CD14-positive monocyte (primary cell): ENCODE measurements around the gene BRSK2. TPM values are rescaled to one million over a fixed set of nuclear protein-coding genes. Genes with fewer than 3 reads are reported as not detected.

Experiments used
- DNase-seq, 3 donors: peaks; one replicate each; pipeline ENCODE4 v3.0.0-alpha.2; 2011 to 2022
- H2AFZ ChIP-seq: 2 replicates; pipeline ENCODE4 v1.6.0; 2012; ENCODE audit warnings: mild to moderate bottlenecking, low read depth, low read length, inconsistent platforms; ENCODE audit not compliant: insufficient read depth, poor library complexity, severe bottlenecking
- H3K27ac ChIP-seq, 2 donors: 1 replicate in 1 of 2; 2 replicates in 1 of 2; pipeline ENCODE4 v1.5.1; 2012 to 2013; ENCODE audit warnings: low read length in 2 of 2, control low read depth in 1 of 2, inconsistent platforms in 1 of 2, low read depth in 1 of 2, mild to moderate bottlenecking in 1 of 2
- H3K27me3 ChIP-seq, 2 donors: one replicate each; pipeline versions ENCODE4 v1.6.0 to v1.6.1; 2011 to 2013; ENCODE audit warnings: low read length in 2 of 2; ENCODE audit not compliant: control insufficient read depth in 2 of 2, insufficient read depth in 2 of 2
- H3K36me3 ChIP-seq, 2 donors: replicated peaks in 1 of 2; 1 replicate in 1 of 2; 2 replicates in 1 of 2; pipeline versions ENCODE4 v1.5.1 to v1.6.1; 2012 to 2013; ENCODE audit warnings: low read length in 2 of 2, control low read depth in 1 of 2, inconsistent platforms in 1 of 2, mild to moderate bottlenecking in 1 of 2; ENCODE audit not compliant: insufficient read depth in 2 of 2, control insufficient read depth in 1 of 2
- H3K4me1 ChIP-seq, 2 donors: 1 replicate in 1 of 2; 2 replicates in 1 of 2; pipeline versions ENCODE4 v1.5.1 to v1.6.1; 2012 to 2013; ENCODE audit warnings: low read length in 2 of 2, control low read depth in 1 of 2, inconsistent platforms in 1 of 2, mild to moderate bottlenecking in 1 of 2, moderate library complexity in 1 of 2; ENCODE audit not compliant: insufficient read depth in 2 of 2, control insufficient read depth in 1 of 2
- H3K4me2 ChIP-seq: replicated peaks from 2 replicates; pipeline ENCODE3; 2012; ENCODE audit warnings: low read length, moderate library complexity, mild to moderate bottlenecking; ENCODE audit not compliant: poor library complexity, severe bottlenecking; ENCODE audit errors: extremely low read depth
- H3K4me3 ChIP-seq, 3 experiments: fragments of 200-600 bp in 1 of 3; sonication (generic) in 1 of 3; replicated peaks in 1 of 3; 1 replicate in 2 of 3; 2 replicates in 1 of 3; pipeline ENCODE4 v1.5.1; 2011 to 2013; ENCODE audit warnings: low read length in 3 of 3, mild to moderate bottlenecking in 3 of 3, control low read depth in 2 of 3, low read depth in 2 of 3, inconsistent platforms in 1 of 3, moderate library complexity in 1 of 3
- H3K79me2 ChIP-seq: 2 replicates; pipeline ENCODE4 v1.6.0; 2012; ENCODE audit warnings: mild to moderate bottlenecking, control low read depth, inconsistent platforms, low read length, moderate library complexity; ENCODE audit not compliant: insufficient read depth
- H3K9ac ChIP-seq: 2 replicates; pipeline ENCODE4 v1.6.0; 2017; ENCODE audit warnings: low read length, mild to moderate bottlenecking; ENCODE audit not compliant: insufficient read depth, poor library complexity, severe bottlenecking
- H3K9me3 ChIP-seq, 2 donors: replicated peaks in 1 of 2; 1 replicate in 1 of 2; 2 replicates in 1 of 2; pipeline versions ENCODE4 v1.5.1 to v1.6.1; 2012 to 2013; ENCODE audit warnings: low read length in 2 of 2, control low read depth in 1 of 2; ENCODE audit not compliant: control insufficient read depth in 1 of 2, insufficient read depth in 1 of 2
- H4K20me1 ChIP-seq: 2 replicates; pipeline ENCODE4 v1.6.0; 2012; ENCODE audit warnings: mild to moderate bottlenecking, low read length, control low read depth, moderate library complexity; ENCODE audit not compliant: insufficient read depth
- H3K27ac Mint-ChIP-seq, 7 donors: one replicate each; pipeline ENCODE4 v1.8.0; 2020; ENCODE audit warnings: mild to moderate bottlenecking in 7 of 7, mixed read lengths in 7 of 7, moderate library complexity in 6 of 7, inconsistent platforms in 2 of 7
- H3K27me3 Mint-ChIP-seq, 3 donors: one replicate each; pipeline ENCODE4 v1.8.0; 2021 to 2022; ENCODE audit warnings: low read depth in 3 of 3, mild to moderate bottlenecking in 3 of 3, mixed read lengths in 3 of 3, moderate library complexity in 3 of 3, inconsistent platforms in 1 of 3
- H3K36me3 Mint-ChIP-seq, 2 donors: one replicate each; pipeline ENCODE4 v1.8.0; 2020; ENCODE audit warnings: mixed read lengths in 2 of 2, inconsistent platforms in 1 of 2, mild to moderate bottlenecking in 1 of 2
- H3K4me1 Mint-ChIP-seq: one replicate; pipeline ENCODE4 v1.8.0; 2020; ENCODE audit warnings: mild to moderate bottlenecking, mixed read lengths
- H3K4me3 Mint-ChIP-seq, 2 donors: one replicate each; pipeline ENCODE4 v1.8.0; 2020; ENCODE audit warnings: mild to moderate bottlenecking in 2 of 2, mixed read lengths in 2 of 2, moderate library complexity in 1 of 2
- H3K9me3 Mint-ChIP-seq, 7 donors: one replicate each; pipeline ENCODE4 v1.8.0; 2020 to 2022; ENCODE audit warnings: mixed read lengths in 7 of 7, mild to moderate bottlenecking in 6 of 7, moderate library complexity in 6 of 7, inconsistent platforms in 2 of 7
- WGBS: methylation state at CpG from one replicate; pipeline ENCODE4 v1.1.5; 2013; ENCODE audit warnings: missing lambda C conversion rate; ENCODE audit not compliant: insufficient coverage; 5-methylcytosine and 5-hydroxymethylcytosine counted together
- intact Hi-C, 2 donors: fragments of 100-400 bp; cut with micrococcal nuclease; formaldehyde crosslinking; loops; one replicate each; pipeline versions ENCODE4 v1.15.0 to v1.15.1; 2023
- polyA plus RNA-seq, 3 donors: library from polyadenylated mRNA; depleted of rRNA in 1 of 3; unstranded in 2 of 3; stranded (reverse) in 1 of 3; fragments of 300-500 nt in 2 of 3; fragments of >200 nt in 1 of 3; fragmentation: Illumina TruSeq in 2 of 3; gene quantifications; 1 replicate in 2 of 3; 2 replicates in 1 of 3; pipeline ENCODE4 v1.2.3, GENCODE V29; 2012 to 2021
- TF ChIP-seq, protein P1 (sequence below): fragments of 200-600 bp; IDR thresholded peaks from one replicate; pipeline ENCODE4 v1.8.0; 2022; ENCODE audit warnings: antibody characterized with exemption, mild to moderate bottlenecking

The BRSK2 gene
- polyA plus RNA-seq, 3 donors, result 0.13 TPM; not detected in 2

DNA sequence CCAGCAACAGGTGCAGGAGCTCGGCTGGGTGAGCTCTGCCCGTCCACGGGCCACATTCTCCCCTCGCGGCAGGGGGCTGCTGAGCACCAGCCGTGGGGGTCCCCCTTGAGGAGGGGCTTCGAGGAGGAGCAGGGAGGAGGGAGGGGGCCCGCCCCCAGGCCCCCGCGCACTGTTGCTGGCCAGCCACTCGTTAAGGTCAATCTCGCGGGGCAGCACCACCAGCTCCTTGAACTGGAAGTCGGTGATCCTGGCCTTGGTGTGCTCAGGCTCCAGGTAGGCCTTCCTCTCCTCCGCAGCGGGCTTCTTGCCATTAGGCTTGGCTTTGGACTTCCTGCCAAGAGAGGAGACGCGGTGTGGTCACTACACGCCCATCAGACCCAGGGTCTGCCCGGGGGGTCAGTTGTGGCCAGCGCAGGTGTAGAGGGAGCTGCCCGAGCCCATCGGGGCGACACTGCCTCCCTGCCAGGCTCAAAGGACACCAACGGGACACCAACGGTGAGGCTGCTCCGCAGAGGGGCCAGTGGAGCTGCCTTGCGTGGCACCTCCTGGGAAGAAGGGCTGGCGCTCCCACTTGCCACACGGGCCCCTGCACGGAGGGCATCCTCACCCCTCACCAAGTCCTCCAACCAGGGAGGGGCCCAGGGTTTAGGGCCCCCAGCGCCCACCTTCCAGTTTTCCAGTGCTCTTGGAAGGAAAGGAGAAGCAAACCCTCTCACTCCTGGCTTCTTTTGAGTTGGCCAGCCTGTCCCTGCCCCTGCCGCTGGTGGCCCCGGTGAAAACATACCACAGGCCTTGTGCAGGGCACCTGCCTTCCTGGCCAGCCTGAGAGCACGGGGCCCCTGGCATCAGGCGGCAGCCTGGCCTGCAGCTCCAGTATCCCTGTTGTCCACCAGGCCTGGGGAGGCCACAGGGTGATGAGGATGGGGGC is 91.1 kb downstream of the BRSK2 start:
- H3K27me3 Mint-ChIP-seq, result no peaks in the 10 kb centered on the region
- Histone ChIP-seq H3K4me1 (peaks cover 13 to 15% of the 10 kb centered on the region in 2 donors), H3K36me3 (peaks cover 36 to 50% of the 10 kb centered on the region in 2 donors), H3K4me3 (no peak overlapping the region), H3K27ac (no peak overlapping the region), H2AFZ (no peak overlapping the region), H3K4me2 (no peak overlapping the region), H3K9me3 (no peaks in the 10 kb centered on the region), H4K20me1 (peaks cover 89% of the 10 kb centered on the region), H3K9ac (no peak overlapping the region), H3K79me2 (peaks cover 6% of the 10 kb centered on the region), H3K27me3 (no peaks in the 10 kb centered on the region)
- no peak overlapping the region for H3K4me3 Mint-ChIP-seq
- no peak for DNase-seq
- no peak overlapping the region for H3K27ac Mint-ChIP-seq
- TF ChIP-seq, protein P1, sequence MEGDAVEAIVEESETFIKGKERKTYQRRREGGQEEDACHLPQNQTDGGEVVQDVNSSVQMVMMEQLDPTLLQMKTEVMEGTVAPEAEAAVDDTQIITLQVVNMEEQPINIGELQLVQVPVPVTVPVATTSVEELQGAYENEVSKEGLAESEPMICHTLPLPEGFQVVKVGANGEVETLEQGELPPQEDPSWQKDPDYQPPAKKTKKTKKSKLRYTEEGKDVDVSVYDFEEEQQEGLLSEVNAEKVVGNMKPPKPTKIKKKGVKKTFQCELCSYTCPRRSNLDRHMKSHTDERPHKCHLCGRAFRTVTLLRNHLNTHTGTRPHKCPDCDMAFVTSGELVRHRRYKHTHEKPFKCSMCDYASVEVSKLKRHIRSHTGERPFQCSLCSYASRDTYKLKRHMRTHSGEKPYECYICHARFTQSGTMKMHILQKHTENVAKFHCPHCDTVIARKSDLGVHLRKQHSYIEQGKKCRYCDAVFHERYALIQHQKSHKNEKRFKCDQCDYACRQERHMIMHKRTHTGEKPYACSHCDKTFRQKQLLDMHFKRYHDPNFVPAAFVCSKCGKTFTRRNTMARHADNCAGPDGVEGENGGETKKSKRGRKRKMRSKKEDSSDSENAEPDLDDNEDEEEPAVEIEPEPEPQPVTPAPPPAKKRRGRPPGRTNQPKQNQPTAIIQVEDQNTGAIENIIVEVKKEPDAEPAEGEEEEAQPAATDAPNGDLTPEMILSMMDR, result no peak
- no peaks in the 10 kb centered on the region for H3K9me3 Mint-ChIP-seq
- intact Hi-C loops, result no loop called here
- peaks cover 50 to 60% of the 10 kb centered on the region in 2 donors for H3K36me3 Mint-ChIP-seq
- WGBS, result 97% methylated on average over 26 of the region's 36 CpGs
- peaks cover 12% of the 10 kb centered on the region for H3K4me1 Mint-ChIP-seq

DNA sequence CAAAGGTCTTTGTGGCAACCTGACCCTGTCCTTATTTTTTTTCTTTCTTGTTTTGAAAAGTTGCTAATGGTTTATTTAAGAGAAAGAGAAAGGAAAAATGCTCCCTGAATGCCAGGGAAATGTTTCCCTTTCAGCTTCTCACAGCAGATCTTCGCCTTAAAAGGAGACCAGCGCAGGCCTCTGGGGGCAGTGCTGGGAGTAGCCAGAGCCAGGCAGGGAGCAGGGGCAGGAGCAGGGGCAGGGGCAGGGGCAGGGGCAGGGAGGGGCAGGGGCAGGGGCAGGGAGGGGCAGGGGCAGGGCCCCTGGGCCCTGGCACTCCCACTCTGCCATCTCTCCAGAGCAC is 91.7 kb downstream of the BRSK2 start:
- WGBS, result no CpG with 5 or more reads among the region's 2 CpGs
- H3K27ac Mint-ChIP-seq, result no peak overlapping the region
- Histone ChIP-seq H3K9ac (no peak overlapping the region), H3K4me3 (no peak overlapping the region), H3K27ac (no peak overlapping the region), H3K27me3 (no peaks in the 10 kb centered on the region), H3K36me3 (peaks cover 36 to 44% of the 10 kb centered on the region in 2 donors), H2AFZ (no peak overlapping the region), H3K4me1 (peaks cover 13 to 15% of the 10 kb centered on the region in 2 donors), H3K4me2 (no peak overlapping the region), H3K79me2 (peaks cover 13% of the 10 kb centered on the region), H4K20me1 (peaks cover 95% of the 10 kb centered on the region), H3K9me3 (no peaks in the 10 kb centered on the region)
- TF ChIP-seq, protein P1, result no peak
- no peak for DNase-seq
- H3K4me1 Mint-ChIP-seq, result peaks cover 12% of the 10 kb centered on the region
- H3K27me3 Mint-ChIP-seq, result no peaks in the 10 kb centered on the region
- peaks cover 44 to 54% of the 10 kb centered on the region in 2 donors for H3K36me3 Mint-ChIP-seq
- H3K4me3 Mint-ChIP-seq, result no peak overlapping the region
- intact Hi-C loops, result no loop called here
- no peaks in the 10 kb centered on the region for H3K9me3 Mint-ChIP-seq
